Measurements from ENCODE around the gene C6orf47. TPM values are rescaled to one million over a fixed set of nuclear protein-coding genes. Genes with fewer than 3 reads are reported as not detected.
A peak's percentile ranks its signal among the peaks of the same experiment; 100 is the strongest.

C6orf47 gene
- total and polyA plus RNA-seq, 2 of the 13 experiments (the other 11 are each of a cell fraction or from before 2014, with no cell fraction given), result 1.7 to 18.1 TPM

DNA sequence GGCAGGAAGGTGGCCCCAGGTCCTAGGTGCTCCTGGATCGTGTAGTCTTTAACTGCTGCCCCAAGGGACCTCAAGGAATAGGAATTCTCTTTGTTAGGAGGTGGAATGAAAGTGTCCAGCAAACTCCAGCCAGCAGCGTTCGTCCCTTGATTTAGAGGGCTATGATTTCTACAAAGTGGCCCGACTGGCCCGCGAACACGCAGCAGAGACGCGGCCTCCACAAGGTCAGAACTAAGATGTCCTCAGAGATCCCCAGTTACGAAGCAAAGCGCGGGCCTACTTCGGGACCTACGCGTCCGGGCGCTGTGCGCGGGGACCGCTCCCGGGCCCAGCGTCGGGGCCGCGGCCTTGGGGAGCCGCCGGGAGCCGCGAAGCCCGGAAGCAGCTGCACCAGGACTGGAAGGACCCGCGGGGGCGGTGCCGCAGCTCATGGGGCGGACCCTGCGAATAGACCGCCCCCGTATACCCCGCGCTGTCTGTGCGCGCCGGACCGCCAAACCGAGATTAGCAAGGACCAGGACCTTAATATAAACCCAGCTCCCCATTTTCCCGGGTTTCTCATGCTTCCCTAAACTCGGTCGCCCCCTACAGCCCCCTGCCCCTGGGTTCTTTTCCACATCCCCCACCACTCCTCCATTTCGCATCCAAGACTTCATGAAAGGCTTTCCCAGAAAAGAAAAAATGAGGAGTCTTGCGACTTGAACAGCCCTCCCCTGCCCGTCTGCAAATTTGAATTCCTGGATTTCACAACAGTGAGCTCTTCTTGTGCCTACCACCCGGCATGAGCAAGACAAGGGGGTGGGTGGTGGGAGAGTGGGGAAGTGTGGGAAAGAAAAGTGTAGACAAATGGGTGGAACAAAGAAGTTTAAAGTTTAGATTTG is at the start of gene C6orf47 (continued):
- TF ChIP-seq, protein P1, sequence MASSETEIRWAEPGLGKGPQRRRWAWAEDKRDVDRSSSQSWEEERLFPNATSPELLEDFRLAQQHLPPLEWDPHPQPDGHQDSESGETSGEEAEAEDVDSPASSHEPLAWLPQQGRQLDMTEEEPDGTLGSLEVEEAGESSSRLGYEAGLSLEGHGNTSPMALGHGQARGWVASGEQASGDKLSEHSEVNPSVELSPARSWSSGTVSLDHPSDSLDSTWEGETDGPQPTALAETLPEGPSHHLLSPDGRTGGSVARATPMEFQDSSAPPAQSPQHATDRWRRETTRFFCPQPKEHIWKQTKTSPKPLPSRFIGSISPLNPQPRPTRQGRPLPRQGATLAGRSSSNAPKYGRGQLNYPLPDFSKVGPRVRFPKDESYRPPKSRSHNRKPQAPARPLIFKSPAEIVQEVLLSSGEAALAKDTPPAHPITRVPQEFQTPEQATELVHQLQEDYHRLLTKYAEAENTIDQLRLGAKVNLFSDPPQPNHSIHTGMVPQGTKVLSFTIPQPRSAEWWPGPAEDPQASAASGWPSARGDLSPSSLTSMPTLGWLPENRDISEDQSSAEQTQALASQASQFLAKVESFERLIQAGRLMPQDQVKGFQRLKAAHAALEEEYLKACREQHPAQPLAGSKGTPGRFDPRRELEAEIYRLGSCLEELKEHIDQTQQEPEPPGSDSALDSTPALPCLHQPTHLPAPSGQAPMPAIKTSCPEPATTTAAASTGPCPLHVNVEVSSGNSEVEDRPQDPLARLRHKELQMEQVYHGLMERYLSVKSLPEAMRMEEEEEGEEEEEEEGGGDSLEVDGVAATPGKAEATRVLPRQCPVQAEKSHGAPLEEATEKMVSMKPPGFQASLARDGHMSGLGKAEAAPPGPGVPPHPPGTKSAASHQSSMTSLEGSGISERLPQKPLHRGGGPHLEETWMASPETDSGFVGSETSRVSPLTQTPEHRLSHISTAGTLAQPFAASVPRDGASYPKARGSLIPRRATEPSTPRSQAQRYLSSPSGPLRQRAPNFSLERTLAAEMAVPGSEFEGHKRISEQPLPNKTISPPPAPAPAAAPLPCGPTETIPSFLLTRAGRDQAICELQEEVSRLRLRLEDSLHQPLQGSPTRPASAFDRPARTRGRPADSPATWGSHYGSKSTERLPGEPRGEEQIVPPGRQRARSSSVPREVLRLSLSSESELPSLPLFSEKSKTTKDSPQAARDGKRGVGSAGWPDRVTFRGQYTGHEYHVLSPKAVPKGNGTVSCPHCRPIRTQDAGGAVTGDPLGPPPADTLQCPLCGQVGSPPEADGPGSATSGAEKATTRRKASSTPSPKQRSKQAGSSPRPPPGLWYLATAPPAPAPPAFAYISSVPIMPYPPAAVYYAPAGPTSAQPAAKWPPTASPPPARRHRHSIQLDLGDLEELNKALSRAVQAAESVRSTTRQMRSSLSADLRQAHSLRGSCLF (CRISPR knock-in tag; IDR thresholded peaks at IDR 0.05; ENCODE audit: borderline replicate concordance), result peak; percentile 86; the same call in 1 of the 2 replicates
- TF ChIP-seq, protein P2, sequence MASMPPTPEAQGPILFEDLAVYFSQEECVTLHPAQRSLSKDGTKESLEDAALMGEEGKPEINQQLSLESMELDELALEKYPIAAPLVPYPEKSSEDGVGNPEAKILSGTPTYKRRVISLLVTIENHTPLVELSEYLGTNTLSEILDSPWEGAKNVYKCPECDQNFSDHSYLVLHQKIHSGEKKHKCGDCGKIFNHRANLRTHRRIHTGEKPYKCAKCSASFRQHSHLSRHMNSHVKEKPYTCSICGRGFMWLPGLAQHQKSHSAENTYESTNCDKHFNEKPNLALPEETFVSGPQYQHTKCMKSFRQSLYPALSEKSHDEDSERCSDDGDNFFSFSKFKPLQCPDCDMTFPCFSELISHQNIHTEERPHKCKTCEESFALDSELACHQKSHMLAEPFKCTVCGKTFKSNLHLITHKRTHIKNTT (CRISPR knock-in tag; IDR thresholded peaks at IDR 0.05), result peak; percentile 81; the same call in 1 of the 2 replicates
- TF ChIP-seq, protein P3, sequence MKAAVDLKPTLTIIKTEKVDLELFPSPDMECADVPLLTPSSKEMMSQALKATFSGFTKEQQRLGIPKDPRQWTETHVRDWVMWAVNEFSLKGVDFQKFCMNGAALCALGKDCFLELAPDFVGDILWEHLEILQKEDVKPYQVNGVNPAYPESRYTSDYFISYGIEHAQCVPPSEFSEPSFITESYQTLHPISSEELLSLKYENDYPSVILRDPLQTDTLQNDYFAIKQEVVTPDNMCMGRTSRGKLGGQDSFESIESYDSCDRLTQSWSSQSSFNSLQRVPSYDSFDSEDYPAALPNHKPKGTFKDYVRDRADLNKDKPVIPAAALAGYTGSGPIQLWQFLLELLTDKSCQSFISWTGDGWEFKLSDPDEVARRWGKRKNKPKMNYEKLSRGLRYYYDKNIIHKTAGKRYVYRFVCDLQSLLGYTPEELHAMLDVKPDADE (CRISPR knock-in tag; IDR thresholded peaks at IDR 0.05), result peak; percentile 92; the same call in 1 of the 2 replicates
- TF ChIP-seq ZC3H13 (CRISPR knock-in tag; IDR thresholded peaks at IDR 0.05) (peak; percentile 96), WIZ (CRISPR knock-in tag; IDR thresholded peaks at IDR 0.05) (peak; percentile 88; the same call in 1 of the 2 replicates), SRF (IDR thresholded peaks at IDR 0.05; ENCODE audit: low read depth, low read length) (no peak), BRCA1 (CRISPR knock-in tag; IDR thresholded peaks at IDR 0.05) (peak; percentile 86), MAF1 (CRISPR knock-in tag; IDR thresholded peaks at IDR 0.05; ENCODE audit: borderline replicate concordance) (peak; percentile 72), ZNF235 (CRISPR knock-in tag; IDR thresholded peaks at IDR 0.05; ENCODE audit: borderline replicate concordance) (no peak), CCDC6 (CRISPR knock-in tag; IDR thresholded peaks at IDR 0.05) (peak; percentile 97), ZNF792 (CRISPR knock-in tag; IDR thresholded peaks at IDR 0.05) (peak; percentile 75), KLF16 (CRISPR knock-in tag; IDR thresholded peaks at IDR 0.05) (peak in 1 of 2 experiments; percentile 94; a peak in 1 of 4 replicates), RFXAP (CRISPR knock-in tag; IDR thresholded peaks at IDR 0.05; ENCODE audit: borderline replicate concordance) (no peak; the same call in 1 of the 2 replicates)
- TF ChIP-seq, protein P4, sequence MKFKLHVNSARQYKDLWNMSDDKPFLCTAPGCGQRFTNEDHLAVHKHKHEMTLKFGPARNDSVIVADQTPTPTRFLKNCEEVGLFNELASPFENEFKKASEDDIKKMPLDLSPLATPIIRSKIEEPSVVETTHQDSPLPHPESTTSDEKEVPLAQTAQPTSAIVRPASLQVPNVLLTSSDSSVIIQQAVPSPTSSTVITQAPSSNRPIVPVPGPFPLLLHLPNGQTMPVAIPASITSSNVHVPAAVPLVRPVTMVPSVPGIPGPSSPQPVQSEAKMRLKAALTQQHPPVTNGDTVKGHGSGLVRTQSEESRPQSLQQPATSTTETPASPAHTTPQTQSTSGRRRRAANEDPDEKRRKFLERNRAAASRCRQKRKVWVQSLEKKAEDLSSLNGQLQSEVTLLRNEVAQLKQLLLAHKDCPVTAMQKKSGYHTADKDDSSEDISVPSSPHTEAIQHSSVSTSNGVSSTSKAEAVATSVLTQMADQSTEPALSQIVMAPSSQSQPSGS (CRISPR knock-in tag; IDR thresholded peaks at IDR 0.05), result peak; percentile 54; the same call in 1 of the 2 replicates
- TF ChIP-seq, protein P5, sequence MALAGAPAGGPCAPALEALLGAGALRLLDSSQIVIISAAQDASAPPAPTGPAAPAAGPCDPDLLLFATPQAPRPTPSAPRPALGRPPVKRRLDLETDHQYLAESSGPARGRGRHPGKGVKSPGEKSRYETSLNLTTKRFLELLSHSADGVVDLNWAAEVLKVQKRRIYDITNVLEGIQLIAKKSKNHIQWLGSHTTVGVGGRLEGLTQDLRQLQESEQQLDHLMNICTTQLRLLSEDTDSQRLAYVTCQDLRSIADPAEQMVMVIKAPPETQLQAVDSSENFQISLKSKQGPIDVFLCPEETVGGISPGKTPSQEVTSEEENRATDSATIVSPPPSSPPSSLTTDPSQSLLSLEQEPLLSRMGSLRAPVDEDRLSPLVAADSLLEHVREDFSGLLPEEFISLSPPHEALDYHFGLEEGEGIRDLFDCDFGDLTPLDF (CRISPR knock-in tag; IDR thresholded peaks at IDR 0.05), result peak; percentile 90
- TF ChIP-seq, protein P6, sequence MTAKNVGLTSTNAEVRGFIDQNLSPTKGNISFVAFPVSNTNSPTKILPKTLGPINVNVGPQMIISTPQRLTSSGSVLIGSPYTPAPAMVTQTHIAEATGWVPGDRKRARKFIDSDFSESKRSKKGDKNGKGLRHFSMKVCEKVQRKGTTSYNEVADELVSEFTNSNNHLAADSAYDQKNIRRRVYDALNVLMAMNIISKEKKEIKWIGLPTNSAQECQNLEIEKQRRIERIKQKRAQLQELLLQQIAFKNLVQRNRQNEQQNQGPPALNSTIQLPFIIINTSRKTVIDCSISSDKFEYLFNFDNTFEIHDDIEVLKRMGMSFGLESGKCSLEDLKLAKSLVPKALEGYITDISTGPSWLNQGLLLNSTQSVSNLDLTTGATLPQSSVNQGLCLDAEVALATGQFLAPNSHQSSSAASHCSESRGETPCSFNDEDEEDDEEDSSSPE (CRISPR knock-in tag; IDR thresholded peaks at IDR 0.05), result peak; percentile 84

Measured in HepG2 (cell line).